Right lung (tissue), 5 donors: ENCODE results near the gene SLC43A1. TPM values are rescaled to one million over a fixed set of nuclear protein-coding genes. Genes with fewer than 3 reads are reported as not detected.

ENCODE experiments used
- DNase-seq, 2 donors: peaks; one replicate each; pipeline ENCODE4 v3.0.0-alpha.2; 2013
- polyA plus RNA-seq, 5 donors: library from polyadenylated mRNA; unstranded; fragments of 120-200 nt; gene quantifications; one replicate each; pipeline versions ENCODE4 v1.2.1 to v1.2.3, GENCODE V29; 2013; ENCODE audit warnings: inconsistent platforms in 1 of 5, low replicate concordance in 1 of 5; ENCODE audit not compliant: insufficient read length in 5 of 5, insufficient read depth in 1 of 5

The SLC43A1 gene
- polyA plus RNA-seq, 5 donors, result 11.6 to 18.5 (median 16.7) TPM

- no peak for DNase-seq
These were observed 35.6 kb downstream of the SLC43A1 start for GRCh38 chr11:57479911-57480310.

- no peak for DNase-seq
These were observed 36.4 kb downstream of the SLC43A1 start for GRCh38 chr11:57479021-57479663.

DNA sequence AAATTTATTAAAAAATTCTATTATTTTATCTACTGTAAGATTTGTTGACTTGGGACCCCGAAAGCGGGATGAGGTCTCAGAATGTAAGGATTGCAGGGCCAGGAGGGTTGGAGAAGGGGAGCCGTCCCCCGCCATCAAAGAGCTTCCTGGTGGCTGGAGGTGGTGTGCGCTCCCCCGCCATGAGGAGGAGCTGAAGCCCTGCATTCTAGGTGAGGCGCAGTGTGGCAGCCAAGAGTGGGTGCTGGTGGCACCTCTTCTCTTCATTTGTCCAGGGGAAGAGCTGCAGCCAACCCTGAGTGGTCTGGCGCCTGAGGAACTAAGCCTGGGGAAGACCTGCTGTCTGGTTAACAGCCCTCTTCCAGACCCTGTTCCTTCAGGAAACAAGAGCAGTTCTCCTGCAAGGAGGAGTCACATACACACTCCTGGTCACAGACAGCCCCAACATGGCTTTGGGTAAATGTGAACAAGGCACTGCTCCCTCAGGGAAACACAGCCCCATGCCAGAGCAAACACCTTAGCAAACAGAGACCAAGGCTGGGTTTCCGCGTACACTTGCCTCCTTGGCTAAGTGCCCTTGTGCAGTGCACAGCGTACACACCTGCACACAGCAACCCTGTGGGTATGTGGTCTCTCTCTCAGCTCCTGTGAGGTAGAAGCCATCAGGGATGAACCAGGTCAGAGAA lies 37.9 kb downstream of the SLC43A1 start:
- no peak for DNase-seq

GRCh38 chr11:57476757-57477506 lies 38.6 kb downstream of the SLC43A1 start:
- no peak for DNase-seq

GRCh38 chr11:57476047-57476756 lies 39.3 kb downstream of the SLC43A1 start:
- no peak for DNase-seq

- no peak for DNase-seq
These were observed 39.8 kb downstream of the SLC43A1 start for GRCh38 chr11:57475671-57476046.

- DNase-seq, result no peak
These were observed 40.3 kb downstream of the SLC43A1 start for GRCh38 chr11:57475191-57475590.

- no peak for DNase-seq
These were observed 40.7 kb downstream of the SLC43A1 start for GRCh38 chr11:57474803-57475115.

- DNase-seq, result no peak
These were observed 41.3 kb downstream of the SLC43A1 start for GRCh38 chr11:57474017-57474802.

DNA sequence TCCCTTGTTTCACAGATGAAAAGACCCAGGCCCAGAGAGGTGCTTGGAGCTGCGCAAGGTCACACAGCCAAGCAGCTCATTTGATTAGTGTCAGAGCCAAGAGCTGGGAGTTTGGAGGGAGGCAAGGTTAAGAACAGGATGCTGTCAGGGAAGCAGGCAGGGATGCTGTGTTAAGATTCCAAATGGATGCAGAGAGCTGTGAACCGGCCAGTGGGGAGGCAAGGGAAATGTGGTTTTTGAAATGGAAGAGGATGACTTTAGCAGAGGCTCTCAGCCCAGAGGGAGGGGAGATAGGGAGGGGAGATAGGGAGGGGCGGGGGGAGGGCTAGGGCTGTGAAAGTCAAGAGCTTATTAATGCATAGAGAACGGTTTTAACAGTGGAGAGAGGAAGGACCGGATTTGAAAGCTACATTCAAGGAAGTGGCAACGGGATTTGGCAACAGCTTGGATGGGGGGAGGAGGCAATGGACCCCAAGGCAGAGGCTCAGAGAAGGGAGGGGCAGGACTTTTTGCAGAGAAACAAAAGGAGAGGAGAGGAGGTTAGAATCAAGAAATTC lies 42.1 kb downstream of the SLC43A1 start:
- DNase-seq, result no peak

GRCh38 chr11:57471496-57471895 lies 44.0 kb downstream of the SLC43A1 start:
- DNase-seq, result no peak

DNA sequence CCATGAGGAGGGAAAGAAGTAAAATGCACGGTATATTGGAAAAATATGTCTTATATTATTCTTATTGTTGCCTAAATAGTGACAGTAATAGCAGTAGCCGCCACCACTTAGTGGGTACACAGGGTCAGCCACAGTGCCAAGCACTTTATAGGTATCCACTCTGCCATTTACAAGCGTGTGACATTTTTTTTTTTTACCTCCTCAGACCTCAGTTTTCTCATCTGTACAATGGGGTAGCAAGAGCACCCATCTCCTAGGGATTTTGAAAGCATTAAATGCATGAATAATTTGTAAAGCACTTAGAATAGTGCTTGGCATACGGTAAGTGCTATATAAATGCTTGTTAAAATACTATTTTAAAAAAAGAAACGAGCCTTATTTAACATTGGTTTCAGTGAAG lies 46.2 kb downstream of the SLC43A1 start:
- no peak for DNase-seq

GRCh38 chr11:57468276-57468675 lies 47.2 kb downstream of the SLC43A1 start:
- no peak for DNase-seq

DNA sequence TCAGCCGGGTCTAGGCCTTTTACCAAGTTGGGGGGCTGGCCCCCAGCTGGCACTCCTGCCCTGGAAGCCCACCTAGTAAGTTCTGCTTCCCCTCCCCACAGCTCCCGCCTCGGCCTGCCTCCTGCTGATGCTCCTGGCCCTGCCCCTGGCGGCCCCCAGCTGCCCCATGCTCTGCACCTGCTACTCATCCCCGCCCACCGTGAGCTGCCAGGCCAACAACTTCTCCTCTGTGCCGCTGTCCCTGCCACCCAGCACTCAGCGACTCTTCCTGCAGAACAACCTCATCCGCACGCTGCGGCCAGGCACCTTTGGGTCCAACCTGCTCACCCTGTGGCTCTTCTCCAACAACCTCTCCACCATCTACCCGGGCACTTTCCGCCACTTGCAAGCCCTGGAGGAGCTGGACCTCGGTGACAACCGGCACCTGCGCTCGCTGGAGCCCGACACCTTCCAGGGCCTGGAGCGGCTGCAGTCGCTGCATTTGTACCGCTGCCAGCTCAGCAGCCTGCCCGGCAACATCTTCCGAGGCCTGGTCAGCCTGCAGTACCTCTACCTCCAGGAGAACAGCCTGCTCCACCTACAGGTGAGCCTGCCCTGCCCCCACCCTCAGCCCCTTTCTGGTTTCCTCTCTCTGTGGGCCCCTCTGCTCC lies 47.9 kb downstream of the SLC43A1 start:
- DNase-seq, result no peak

DNA sequence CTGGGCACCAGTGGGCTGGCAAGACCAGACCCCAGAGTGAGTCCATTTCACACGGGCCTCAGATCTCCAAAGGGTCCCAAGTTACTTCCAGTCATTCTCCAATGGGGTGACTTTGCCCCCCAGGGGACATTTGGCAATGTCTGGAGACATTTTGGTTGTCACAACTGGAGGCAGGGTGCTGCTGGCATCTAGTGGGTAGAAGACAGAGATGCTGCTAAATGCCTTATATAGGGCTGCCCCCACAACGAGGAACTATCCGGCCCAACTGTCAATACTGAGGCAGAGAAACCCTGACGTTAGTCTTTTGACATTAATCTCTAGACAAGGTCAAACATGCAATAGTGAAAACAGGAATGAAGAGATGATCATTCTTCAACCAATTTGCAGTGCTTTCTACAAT lies 48.8 kb downstream of the SLC43A1 start:
- DNase-seq, result no peak

- DNase-seq, result no peak
These were observed 50.8 kb downstream of the SLC43A1 start for GRCh38 chr11:57464539-57465181.

- DNase-seq, result no peak
These were observed 51.6 kb downstream of the SLC43A1 start for GRCh38 chr11:57463671-57464538.

- DNase-seq, result no peak
These were observed 52.9 kb downstream of the SLC43A1 start for GRCh38 chr11:57462597-57462996.

DNA sequence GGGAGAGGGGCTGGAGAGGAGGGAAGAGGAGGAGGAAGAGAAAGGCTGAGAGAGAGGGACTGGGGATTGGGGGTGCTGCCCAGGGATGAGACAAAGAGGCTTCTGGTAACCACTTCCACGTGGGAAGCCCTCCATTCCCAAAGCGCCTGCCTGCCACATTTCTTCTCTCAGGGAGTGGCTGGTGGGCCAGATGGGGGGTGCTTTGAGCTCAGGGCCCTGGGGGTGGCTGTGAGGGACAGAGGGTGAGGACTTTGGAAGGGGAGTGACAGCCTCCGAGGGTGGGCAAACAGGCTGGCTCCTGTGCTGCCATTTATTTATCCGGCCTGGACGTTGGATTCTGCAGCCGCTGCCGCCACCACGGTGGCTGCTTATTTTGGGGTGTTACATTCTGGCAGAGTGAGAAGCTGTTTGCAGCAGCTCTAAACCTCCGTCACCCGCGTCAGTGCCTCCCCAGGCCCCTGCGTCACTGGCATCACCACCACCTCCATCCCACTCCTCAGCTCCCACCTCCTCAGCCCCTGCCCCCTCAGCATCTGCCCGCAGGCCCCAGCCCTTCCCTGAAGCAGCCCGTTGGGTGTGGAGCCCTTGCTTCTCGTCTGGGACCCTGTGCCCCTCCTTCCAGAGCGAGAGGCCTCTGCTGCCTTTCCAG lies 53.5 kb downstream of the SLC43A1 start:
- DNase-seq, result no peak
